Measurements from ENCODE around the gene TEX53.

- TF ChIP-seq, protein P1, sequence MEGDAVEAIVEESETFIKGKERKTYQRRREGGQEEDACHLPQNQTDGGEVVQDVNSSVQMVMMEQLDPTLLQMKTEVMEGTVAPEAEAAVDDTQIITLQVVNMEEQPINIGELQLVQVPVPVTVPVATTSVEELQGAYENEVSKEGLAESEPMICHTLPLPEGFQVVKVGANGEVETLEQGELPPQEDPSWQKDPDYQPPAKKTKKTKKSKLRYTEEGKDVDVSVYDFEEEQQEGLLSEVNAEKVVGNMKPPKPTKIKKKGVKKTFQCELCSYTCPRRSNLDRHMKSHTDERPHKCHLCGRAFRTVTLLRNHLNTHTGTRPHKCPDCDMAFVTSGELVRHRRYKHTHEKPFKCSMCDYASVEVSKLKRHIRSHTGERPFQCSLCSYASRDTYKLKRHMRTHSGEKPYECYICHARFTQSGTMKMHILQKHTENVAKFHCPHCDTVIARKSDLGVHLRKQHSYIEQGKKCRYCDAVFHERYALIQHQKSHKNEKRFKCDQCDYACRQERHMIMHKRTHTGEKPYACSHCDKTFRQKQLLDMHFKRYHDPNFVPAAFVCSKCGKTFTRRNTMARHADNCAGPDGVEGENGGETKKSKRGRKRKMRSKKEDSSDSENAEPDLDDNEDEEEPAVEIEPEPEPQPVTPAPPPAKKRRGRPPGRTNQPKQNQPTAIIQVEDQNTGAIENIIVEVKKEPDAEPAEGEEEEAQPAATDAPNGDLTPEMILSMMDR (IDR thresholded peaks at IDR 0.05) = no peak
- TF ChIP-seq POLR2A (IDR thresholded peaks at IDR 0.05) = no peak
Observed at GRCh38 chr9:114608525-114608796, 49.1 kb downstream of the TEX53 start.
